GM23248 (cell line): ENCODE measurements around the gene CAMTA1. TPM values are rescaled to one million over a fixed set of nuclear protein-coding genes. Genes with fewer than 3 reads are reported as not detected.

Source experiments
- DNase-seq: peaks from one replicate; pipeline ENCODE4 v3.0.0-alpha.2; 2015
- H2AFZ ChIP-seq: fragments of 200-600 bp; sonication (generic); 2 replicates; pipeline ENCODE4 v1.6.1; 2016; ENCODE audit warnings: antibody characterized with exemption
- H3F3A ChIP-seq: fragments of 200-600 bp; sonication (generic); 2 replicates; pipeline ENCODE4 v1.6.1; 2016; ENCODE audit warnings: mild to moderate bottlenecking, antibody characterized with exemption, mixed run types; ENCODE audit not compliant: insufficient read depth
- H3K27ac ChIP-seq: fragments of 200-600 bp; sonication (generic); 2 replicates; pipeline ENCODE4 v1.5.1; 2016; ENCODE audit warnings: mild to moderate bottlenecking
- H3K27me3 ChIP-seq: fragments of 200-600 bp; sonication (generic); replicated peaks from 2 replicates; pipeline ENCODE4 v1.6.1; 2016; ENCODE audit warnings: mild to moderate bottlenecking; ENCODE audit not compliant: insufficient read depth
- H3K36me3 ChIP-seq: fragments of 200-600 bp; sonication (generic); 2 replicates; pipeline ENCODE4 v1.6.1; 2016; ENCODE audit warnings: low read depth, mild to moderate bottlenecking
- H3K4me1 ChIP-seq: fragments of 200-600 bp; sonication (generic); 2 replicates; pipeline ENCODE4 v1.6.1; 2016; ENCODE audit warnings: mild to moderate bottlenecking; ENCODE audit not compliant: insufficient read depth
- H3K4me2 ChIP-seq: fragments of 200-600 bp; sonication (generic); one replicate; pipeline ENCODE4 v1.6.1; 2016; ENCODE audit warnings: mild to moderate bottlenecking; ENCODE audit not compliant: unreplicated experiment
- H3K4me3 ChIP-seq: fragments of 200-600 bp; sonication (generic); 2 replicates; pipeline ENCODE4 v1.5.1; 2016; ENCODE audit warnings: mild to moderate bottlenecking
- H3K79me2 ChIP-seq: fragments of 200-600 bp; sonication (generic); 2 replicates; pipeline ENCODE4 v1.6.1; 2016; ENCODE audit warnings: mild to moderate bottlenecking; ENCODE audit not compliant: insufficient read depth
- H3K9ac ChIP-seq: fragments of 200-600 bp; sonication (generic); 2 replicates; pipeline ENCODE4 v1.6.1; 2016; ENCODE audit warnings: mild to moderate bottlenecking
- H3K9me2 ChIP-seq: fragments of 200-600 bp; sonication (generic); 2 replicates; pipeline ENCODE4 v1.6.1; 2016; ENCODE audit warnings: mixed run types, mild to moderate bottlenecking, moderate library complexity; ENCODE audit not compliant: insufficient read depth
- H3K9me3 ChIP-seq: fragments of 200-600 bp; sonication (generic); one replicate; pipeline ENCODE4 v1.6.1; 2017; ENCODE audit warnings: low read depth
- H4K20me1 ChIP-seq: fragments of 200-600 bp; sonication (generic); 2 replicates; pipeline ENCODE4 v1.6.0; 2016; ENCODE audit not compliant: insufficient read depth
- EZH2 ChIP-seq: fragments of 200-600 bp; sonication (generic); IDR thresholded peaks from 2 replicates; pipeline ENCODE4 v1.6.1; 2018; ENCODE audit warnings: antibody characterized with exemption, mild to moderate bottlenecking; ENCODE audit not compliant: insufficient read depth, poor library complexity, severe bottlenecking
- EZH2phosphoT487 ChIP-seq: fragments of 200-600 bp; sonication (generic); IDR thresholded peaks from 2 replicates; pipeline ENCODE4 v1.6.1; 2018; ENCODE audit warnings: antibody characterized with exemption, moderate library complexity, mild to moderate bottlenecking, low read depth; ENCODE audit not compliant: insufficient read depth
- WGBS, 2 experiments: methylation state at CpG; one replicate each; pipeline ENCODE4 v1.1.6; 2015 to 2017; ENCODE audit warnings: low lambda C conversion rate in 2 of 2, low coverage in 1 of 2; ENCODE audit errors: missing lambda C conversion rate in 2 of 2; 5-methylcytosine and 5-hydroxymethylcytosine counted together
- in situ Hi-C: fragments of 300-500 bp; cut with MboI; formaldehyde crosslinking; loops from 2 replicates; pipeline ENCODE4 v1.15.0; 2020
- polyA plus RNA-seq: library from polyadenylated mRNA; unstranded; fragments of >200 nt; fragmentation: Nextera tagmentation; extraction: Ambion mirVana; gene quantifications from 2 replicates; pipeline ENCODE4 v1.2.1, GENCODE V29; 2016
- total RNA-seq: library from RNA; depleted of rRNA; stranded (reverse); fragments of >200 nt; shearing (Covaris generic); gene quantifications from 2 replicates; pipeline ENCODE4 v1.2.3, GENCODE V29; 2014

Gene CAMTA1
- total and polyA plus RNA-seq, 2 experiments from 2014 or later = 50.1 to 165 TPM

GRCh38 chr1:6928106-6928885, 143.0 kb downstream of the CAMTA1 start:
- Histone ChIP-seq H3K27ac (no peak overlapping the region), H3K9me2 (no peaks in the 10 kb centered on the region), H2AFZ (no peak overlapping the region), H3K4me1 (no peaks in the 10 kb centered on the region), H3K9me3 (no peaks in the 10 kb centered on the region), H3F3A (no peaks in the 10 kb centered on the region), H3K4me3 (no peak overlapping the region), H4K20me1 (no peaks in the 10 kb centered on the region), H3K79me2 (no peaks in the 10 kb centered on the region), H3K4me2 (no peak overlapping the region), H3K27me3 (peaks cover 17% of the 10 kb centered on the region; the same call in 1 of the 2 replicates), H3K36me3 (no peaks in the 10 kb centered on the region), H3K9ac (no peak overlapping the region)
- DNase-seq = no peak
- in situ Hi-C loops = no loop called here
- TF ChIP-seq EZH2 (no peak), EZH2phosphoT487 (no peak)
- WGBS, 2 experiments = 79% methylated on average over 12 of the region's 12 CpGs

DNA sequence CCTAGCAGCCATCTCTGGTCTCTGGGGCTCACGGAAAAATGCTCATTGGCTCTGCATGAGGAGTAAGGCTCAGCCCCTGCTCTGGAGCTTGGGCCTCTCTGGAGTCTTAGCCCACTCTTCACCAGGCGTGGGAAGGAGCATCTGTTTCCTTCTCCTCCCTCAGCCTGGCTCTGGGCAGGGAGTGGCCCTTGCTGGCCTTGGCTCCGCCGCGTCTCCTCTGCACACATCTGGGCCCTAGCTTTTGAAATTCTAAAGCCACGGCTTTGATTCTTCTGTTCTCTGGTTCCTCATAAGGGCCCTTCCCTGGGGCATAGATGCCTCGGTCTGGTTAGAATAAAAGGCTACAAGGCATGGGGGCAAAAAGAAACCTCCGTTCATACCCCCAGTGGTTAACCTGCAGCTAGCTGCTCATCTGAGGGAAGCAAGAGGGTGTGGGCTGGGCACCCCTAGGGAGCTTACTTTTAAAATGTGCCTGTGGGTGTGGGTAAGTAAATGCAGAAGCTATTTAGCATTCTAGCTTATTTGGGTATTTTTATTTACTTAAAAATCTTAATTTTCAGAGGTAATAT, 145.6 kb downstream of the CAMTA1 start:
- no peak overlapping the region for H3K4me2 ChIP-seq
- H2AFZ ChIP-seq = no peak overlapping the region
- no peak for DNase-seq
- no peaks in the 10 kb centered on the region for H3K9me2 ChIP-seq
- peaks cover 38% of the 10 kb centered on the region for H3K27me3 ChIP-seq
- no peaks in the 10 kb centered on the region for H3K4me1 ChIP-seq
- H4K20me1 ChIP-seq = no peaks in the 10 kb centered on the region
- no peaks in the 10 kb centered on the region for H3K9me3 ChIP-seq
- TF ChIP-seq EZH2phosphoT487 (no peak), EZH2 (no peak)
- WGBS, 2 experiments = 40 to 47% methylated on average over 8 of the region's 8 CpGs
- H3K9ac ChIP-seq = no peak overlapping the region
- no peaks in the 10 kb centered on the region for H3K36me3 ChIP-seq
- H3K4me3 ChIP-seq = no peak overlapping the region
- no peak overlapping the region for H3K27ac ChIP-seq
- no peaks in the 10 kb centered on the region for H3F3A ChIP-seq
- in situ Hi-C loops = no loop called here
- H3K79me2 ChIP-seq = no peaks in the 10 kb centered on the region

DNA sequence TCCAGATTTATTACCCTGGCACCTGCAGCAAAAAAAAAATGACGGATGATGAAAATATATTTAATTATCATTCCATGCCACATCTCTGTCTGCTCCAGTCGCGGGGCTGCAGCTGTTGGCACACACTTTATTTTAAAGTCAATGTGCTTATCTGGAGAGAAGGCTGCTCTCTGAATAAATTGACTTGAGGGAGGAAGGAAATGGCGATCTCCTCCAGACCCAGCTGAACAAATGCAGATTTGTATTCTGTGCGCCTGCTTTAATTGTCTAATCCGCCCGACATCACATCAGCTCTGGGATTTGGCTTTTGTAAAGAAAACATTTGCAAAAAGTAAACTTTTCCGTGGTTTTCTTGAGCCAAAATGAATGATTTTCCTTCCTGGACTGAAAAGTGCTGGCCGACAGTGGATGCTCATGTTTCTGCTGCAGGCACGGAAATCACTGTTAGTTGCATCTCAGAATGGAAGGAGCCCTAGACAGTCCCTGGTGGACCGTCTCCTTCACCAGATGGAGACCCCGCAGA, 150.2 kb downstream of the CAMTA1 start:
- in situ Hi-C loops = no loop called here
- H3K4me2 ChIP-seq = peak overlapping the region; percentile 73
- no peak overlapping the region for H3K9ac ChIP-seq
- TF ChIP-seq EZH2phosphoT487 (no peak), EZH2 (no peak)
- peak overlapping the region; percentile 53 for H3K4me3 ChIP-seq
- no peaks in the 10 kb centered on the region for H3K79me2 ChIP-seq
- H2AFZ ChIP-seq = peak overlapping the region; percentile 36; the same call in 1 of the 2 replicates
- H3K27me3 ChIP-seq = peaks cover 46% of the 10 kb centered on the region
- no peaks in the 10 kb centered on the region for H3F3A ChIP-seq
- 4 to 10% methylated on average over 12 of the region's 12 CpGs for WGBS, 2 experiments
- no peaks in the 10 kb centered on the region for H3K9me3 ChIP-seq
- H3K4me1 ChIP-seq = no peaks in the 10 kb centered on the region
- H4K20me1 ChIP-seq = no peaks in the 10 kb centered on the region
- peak; percentile 27 for DNase-seq
- H3K9me2 ChIP-seq = no peaks in the 10 kb centered on the region
- no peaks in the 10 kb centered on the region for H3K36me3 ChIP-seq
- H3K27ac ChIP-seq = no peak overlapping the region

DNA sequence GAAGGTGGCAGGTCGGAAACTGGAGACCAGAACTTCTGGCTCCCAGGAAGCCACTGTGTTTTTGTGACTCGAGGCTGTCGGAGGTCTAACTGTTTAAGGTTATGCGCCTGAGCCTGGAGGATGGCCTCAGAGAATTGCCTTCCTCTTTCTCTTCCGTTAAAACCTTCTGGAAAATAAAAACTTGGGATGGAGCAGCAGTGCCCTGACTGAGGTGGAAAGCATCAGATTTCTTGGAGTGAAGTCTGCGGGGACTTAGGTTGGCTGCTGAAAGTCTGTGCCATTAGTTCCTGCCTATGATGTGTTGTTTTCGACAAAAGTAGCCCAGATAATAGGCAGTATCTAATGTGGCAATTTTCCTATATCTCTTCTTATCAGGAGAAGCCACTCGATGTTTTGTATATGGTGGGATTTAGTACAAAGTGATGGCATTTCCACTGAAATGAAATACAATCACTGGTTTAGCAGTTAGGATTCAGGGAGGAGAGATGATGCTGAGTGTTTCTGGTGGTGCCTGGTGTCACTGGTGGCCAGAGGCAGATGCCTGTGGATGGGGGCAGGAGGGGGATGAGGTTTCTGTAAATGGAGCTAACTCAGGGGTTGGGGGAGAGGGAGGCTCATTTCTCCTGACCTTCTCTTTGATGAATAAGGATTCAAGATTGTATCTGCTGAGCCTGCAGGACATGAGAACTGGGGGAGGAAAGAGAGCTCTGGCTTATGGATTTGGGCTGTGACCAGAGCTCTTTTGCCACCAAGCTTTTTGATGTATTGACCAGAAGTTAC, 150.8 kb downstream of the CAMTA1 start:
- H3K36me3 ChIP-seq = no peaks in the 10 kb centered on the region
- no peaks in the 10 kb centered on the region for H3K79me2 ChIP-seq
- TF ChIP-seq EZH2 (no peak), EZH2phosphoT487 (no peak)
- in situ Hi-C loops = no loop called here
- no peak overlapping the region for H3K27ac ChIP-seq
- H3K9ac ChIP-seq = no peak overlapping the region
- no peaks in the 10 kb centered on the region for H4K20me1 ChIP-seq
- no peaks in the 10 kb centered on the region for H3K9me3 ChIP-seq
- H3K4me3 ChIP-seq = peak overlapping the region; percentile 53
- H3K4me2 ChIP-seq = peak overlapping the region; percentile 73
- no peaks in the 10 kb centered on the region for H3K9me2 ChIP-seq
- H3F3A ChIP-seq = no peaks in the 10 kb centered on the region
- H3K4me1 ChIP-seq = no peaks in the 10 kb centered on the region
- 30 to 32% methylated on average over 8 of the region's 8 CpGs for WGBS, 2 experiments
- no peak for DNase-seq
- peaks cover 46% of the 10 kb centered on the region for H3K27me3 ChIP-seq
- H2AFZ ChIP-seq = 0 out of 2 replicates have a peak overlapping the region, but pooled peaks have one; percentile 36
